ENCODE measurements around the gene SH3TC1. TPM values are rescaled to one million over a fixed set of nuclear protein-coding genes. Genes with fewer than 3 reads are reported as not detected.
A peak's percentile ranks its signal among the peaks of the same experiment; 100 is the strongest.

The SH3TC1 gene
- total and polyA plus RNA-seq, 2 of the 8 experiments (the other 6 are each of a cell fraction or from before 2014, with no cell fraction given): 0.15 TPM; not detected in 1

- TF ChIP-seq NRF1 (IDR thresholded peaks at IDR 0.05; ENCODE audit: low read depth, low read length) (no peak), RAD21 (IDR thresholded peaks at IDR 0.05 in 1 of 2, conservative IDR thresholded peaks at IDR 0.05 in 1 of 2; ENCODE audit: low read depth in 2 of 2, low read length in 2 of 2) (no peak), MAFK (IDR thresholded peaks at IDR 0.05; ENCODE audit: low read depth, low read length) (peak; percentile 92), POLR2A (IDR thresholded peaks at IDR 0.05; ENCODE audit: control extremely low read depth in 1 of 2, low read depth in 2 of 2, low read length in 2 of 2) (no peak)
These were observed 29.5 kb downstream of the SH3TC1 start (continued) for GRCh38 chr4:8228319-8229250.
